A549 treated with Mapracorat at 1 μM for 4 hours (cell line): ENCODE results near the gene SH2D5. TPM values are rescaled to one million over a fixed set of nuclear protein-coding genes. Genes with fewer than 3 reads are reported as not detected.

Experiments
- total RNA-seq: library from RNA; stranded (reverse); fragments of 200-300 nt; extraction: Qiagen RNA extraction; gene quantifications from 5 replicates; pipeline ENCODE4 v1.2.3, GENCODE V29; 2022

The SH2D5 gene
- total RNA-seq = 11.9 to 19.3 TPM (median 16.4 TPM) in 5 replicates

DNA sequence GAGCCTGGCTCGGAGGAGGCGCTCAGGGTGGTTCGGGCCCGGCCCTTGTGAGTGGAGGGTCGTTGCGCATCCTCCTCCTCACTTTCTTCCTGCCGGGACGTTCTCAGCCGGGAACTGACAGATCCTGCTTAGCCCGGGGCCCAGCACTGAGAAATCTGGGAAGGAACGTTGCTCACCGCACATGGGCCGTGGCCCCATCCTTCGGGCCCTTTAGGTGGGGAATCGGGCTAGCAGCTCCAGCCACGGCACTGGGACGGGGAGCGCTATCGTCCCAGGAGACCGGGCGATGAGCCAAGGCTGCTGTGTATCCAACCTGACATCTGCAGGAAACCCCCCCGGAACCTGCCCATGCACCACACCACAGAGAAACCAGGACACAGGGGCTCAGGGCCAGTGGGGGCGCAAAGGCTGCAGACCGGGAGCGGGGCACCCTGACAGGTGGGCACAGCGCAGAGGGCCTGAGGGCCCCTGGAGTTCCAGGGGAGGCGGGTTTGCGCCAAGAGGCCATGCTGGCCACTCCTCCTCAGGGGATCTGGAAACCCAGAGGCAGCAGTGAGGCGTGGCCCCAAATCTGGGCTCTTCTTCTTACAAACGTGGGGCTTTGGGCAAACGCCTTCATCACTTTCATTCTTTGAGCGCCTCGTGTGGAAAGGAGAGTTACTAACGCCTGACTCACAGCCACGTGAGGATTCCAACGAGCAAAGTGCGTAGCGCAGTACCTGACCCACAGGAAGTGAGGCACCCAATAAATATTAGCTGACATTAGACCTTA lies at the start of gene SH2D5:
TSS of gene SH2D5 (minus strand) at position 116 of the 772 bp plus-strand sequence. CDS start 4,659 bp downstream, outside the sequence.

DNA sequence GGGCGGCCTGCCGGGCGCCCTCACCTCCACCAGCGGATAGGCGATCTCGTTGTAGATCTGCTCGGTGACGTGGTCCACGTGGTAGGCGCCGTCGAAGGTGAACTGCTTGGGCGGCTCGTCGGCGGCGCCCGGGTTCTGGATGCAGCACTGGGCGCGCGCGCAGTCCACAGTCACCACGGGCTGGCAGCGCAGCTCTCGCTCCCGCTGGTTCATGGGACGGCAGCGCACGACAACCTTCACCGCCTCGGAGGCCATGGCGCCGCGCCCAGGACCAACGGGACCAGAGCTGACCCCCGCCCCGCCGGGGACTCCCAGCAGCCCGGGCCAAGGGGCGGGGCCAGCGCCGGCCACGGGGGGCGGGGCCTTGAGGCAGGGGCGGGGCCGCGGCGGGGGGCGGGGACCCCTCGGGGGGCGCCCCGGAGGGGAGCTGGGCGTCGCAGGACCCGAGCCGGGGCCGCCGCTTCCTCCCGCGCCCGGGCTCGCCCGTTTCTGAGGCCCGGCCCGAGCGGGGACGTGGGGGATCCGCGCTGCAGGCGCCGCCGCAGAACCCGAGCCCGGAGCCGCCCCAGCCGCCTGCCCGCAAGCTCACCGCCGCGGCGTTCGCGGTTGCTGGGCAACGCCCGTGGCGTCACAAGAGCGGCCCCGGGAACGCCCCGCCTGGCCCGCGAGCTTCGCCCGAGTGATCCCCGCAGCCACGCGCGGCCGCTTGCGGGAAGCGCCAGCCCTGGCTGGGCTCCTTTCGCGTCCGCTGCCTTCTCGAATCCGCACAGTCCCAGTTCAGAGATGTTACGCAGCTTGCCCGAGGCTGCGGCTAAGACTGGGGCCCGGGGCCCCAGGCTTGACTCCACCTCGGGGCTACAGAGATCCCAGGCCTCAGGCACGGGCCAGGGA lies 14.8 kb downstream of the SH2D5 start, which contains the start of gene KIF17:
TSS of gene KIF17 (minus strand) at position 556 of the 891 bp plus-strand sequence. CDS start at position 255, 301 bp downstream.

Other genes starting within 250 kb of the SH2D5 start
- 49.0 to 60.6 TPM (median 55.9 TPM) in 5 replicates for gene CAMK2N1, start 246.5 kb downstream of the SH2D5 start, total RNA-seq
- gene MUL1, start 224.6 kb downstream of the SH2D5 start, total RNA-seq = 37.0 to 45.6 TPM (median 44.1 TPM) in 5 replicates
- 2.9 to 5.2 TPM (median 4.3 TPM) in 5 replicates for gene FAM43B, start 180.1 kb downstream of the SH2D5 start, total RNA-seq
- gene CDA, start 143.6 kb downstream of the SH2D5 start, total RNA-seq = 29.1 to 42.2 TPM (median 35.4 TPM) in 5 replicates
- gene PINK1, start 99.2 kb downstream of the SH2D5 start, total RNA-seq = 27.2 to 38.1 TPM (median 32.7 TPM) in 5 replicates
- 171 to 211 TPM (median 208 TPM) in 5 replicates for gene DDOST, start 71.3 kb downstream of the SH2D5 start, total RNA-seq
- gene KIF17, start 14.7 kb downstream of the SH2D5 start, total RNA-seq = 1.6 to 2.7 TPM (median 2.1 TPM) in 5 replicates
- gene HP1BP3, start 54.6 kb upstream of the SH2D5 start, total RNA-seq = 97.0 to 145 TPM (median 117 TPM) in 5 replicates